CD4-positive, alpha-beta T cell (primary cell): ENCODE results near the gene MRGPRD. TPM values are rescaled to one million over a fixed set of nuclear protein-coding genes. Genes with fewer than 3 reads are reported as not detected.

Experiments used
- ATAC-seq: fragments of 200-7000 bp; cut with Tn5 transposase; one replicate; pipeline ENCODE4 v1.10.0; 2022; ENCODE audit warnings: mild to moderate bottlenecking; ENCODE audit not compliant: poor library complexity
- CTCF ChIA-PET: fragments of 350-600 bp; sonication (Branson Sonifier 250); formaldehyde crosslinking; loops from one replicate; lab custom pipeline; 2021; ENCODE audit warnings: antibody characterized with exemption, inconsistent platforms; lab: Charles Lee
- POLR2A ChIA-PET: fragments of 350-600 bp; sonication (Branson Sonifier 250); formaldehyde crosslinking; loops from one replicate; lab custom pipeline; 2021; ENCODE audit warnings: antibody characterized with exemption, inconsistent platforms; lab: Charles Lee
- DNase-seq, 14 experiments: peaks; one replicate each; pipeline ENCODE4 v3.0.0-alpha.2; 2013 to 2020; ENCODE audit warnings: mixed read lengths in 2 of 14
- H3K27ac ChIP-seq, 2 donors: one replicate each; pipeline versions ENCODE4 v1.5.1 to v1.7.0; 2013; ENCODE audit warnings: low read length in 2 of 2, low read depth in 1 of 2, mild to moderate bottlenecking in 1 of 2
- H3K27me3 ChIP-seq, 2 experiments: 1 replicate in 1 of 2; 2 replicates in 1 of 2; pipeline versions ENCODE4 v1.6.1 to v1.7.0; 2013; ENCODE audit warnings: low read length in 2 of 2, control low read depth in 1 of 2, mild to moderate bottlenecking in 1 of 2, moderate library complexity in 1 of 2; ENCODE audit not compliant: insufficient read depth in 2 of 2, control insufficient read depth in 1 of 2
- H3K36me3 ChIP-seq: one replicate; pipeline ENCODE4 v1.6.1; 2013; ENCODE audit warnings: low read length, control low read depth; ENCODE audit not compliant: insufficient read depth
- H3K4me1 ChIP-seq: one replicate; pipeline ENCODE4 v1.6.1; 2013; ENCODE audit warnings: low read length, control low read depth; ENCODE audit not compliant: insufficient read depth
- H3K4me3 ChIP-seq: one replicate; pipeline ENCODE4 v1.5.1; 2013; ENCODE audit warnings: mild to moderate bottlenecking, low read length, moderate library complexity
- H3K9me3 ChIP-seq, 2 experiments: 1 replicate in 1 of 2; 2 replicates in 1 of 2; pipeline versions ENCODE4 v1.6.1 to v1.7.0; 2013; ENCODE audit warnings: low read length in 2 of 2, mild to moderate bottlenecking in 2 of 2, control low read depth in 1 of 2, moderate library complexity in 1 of 2; ENCODE audit not compliant: control insufficient read depth in 1 of 2, insufficient read depth in 1 of 2
- H3K27ac Mint-ChIP-seq: one replicate; pipeline ENCODE4 v1.8.0; 2020; ENCODE audit warnings: mixed read lengths
- H3K27me3 Mint-ChIP-seq: one replicate; pipeline ENCODE4 v1.8.0; 2021; ENCODE audit warnings: mixed read lengths
- H3K36me3 Mint-ChIP-seq: one replicate; pipeline ENCODE4 v1.8.0; 2021; ENCODE audit warnings: low read depth, mixed read lengths
- H3K4me1 Mint-ChIP-seq: one replicate; pipeline ENCODE4 v1.8.0; 2021; ENCODE audit warnings: low read depth, mixed read lengths
- H3K4me3 Mint-ChIP-seq: one replicate; pipeline ENCODE4 v1.8.0; 2020; ENCODE audit warnings: mild to moderate bottlenecking, mixed read lengths
- H3K9me3 Mint-ChIP-seq: one replicate; pipeline ENCODE4 v1.8.0; 2020; ENCODE audit warnings: mixed read lengths
- CTCF ChIP-seq: fragments of 200-600 bp; IDR thresholded peaks from one replicate; pipeline ENCODE4 v1.8.0; 2022; ENCODE audit warnings: antibody characterized with exemption, mild to moderate bottlenecking
- intact Hi-C, 2 experiments: fragments of 100-400 bp; cut with DNase I in 1 of 2; cut with micrococcal nuclease in 1 of 2; formaldehyde crosslinking; loops; one replicate each; pipeline versions ENCODE4 v1.15.1 to v1.9.0; 2023 to 2025; cut with DNase I, micrococcal nuclease
- total RNA-seq, 174 experiments: library from RNA in 2 of 174; stranded (reverse) in 2 of 174; gene quantifications; one replicate each; pipeline ENCODE4 v1.2.3 and lab custom pipeline; 2021 to 2026

MRGPRD gene
- total RNA-seq, 2 experiments from 2014 or later, result not detected

DNA sequence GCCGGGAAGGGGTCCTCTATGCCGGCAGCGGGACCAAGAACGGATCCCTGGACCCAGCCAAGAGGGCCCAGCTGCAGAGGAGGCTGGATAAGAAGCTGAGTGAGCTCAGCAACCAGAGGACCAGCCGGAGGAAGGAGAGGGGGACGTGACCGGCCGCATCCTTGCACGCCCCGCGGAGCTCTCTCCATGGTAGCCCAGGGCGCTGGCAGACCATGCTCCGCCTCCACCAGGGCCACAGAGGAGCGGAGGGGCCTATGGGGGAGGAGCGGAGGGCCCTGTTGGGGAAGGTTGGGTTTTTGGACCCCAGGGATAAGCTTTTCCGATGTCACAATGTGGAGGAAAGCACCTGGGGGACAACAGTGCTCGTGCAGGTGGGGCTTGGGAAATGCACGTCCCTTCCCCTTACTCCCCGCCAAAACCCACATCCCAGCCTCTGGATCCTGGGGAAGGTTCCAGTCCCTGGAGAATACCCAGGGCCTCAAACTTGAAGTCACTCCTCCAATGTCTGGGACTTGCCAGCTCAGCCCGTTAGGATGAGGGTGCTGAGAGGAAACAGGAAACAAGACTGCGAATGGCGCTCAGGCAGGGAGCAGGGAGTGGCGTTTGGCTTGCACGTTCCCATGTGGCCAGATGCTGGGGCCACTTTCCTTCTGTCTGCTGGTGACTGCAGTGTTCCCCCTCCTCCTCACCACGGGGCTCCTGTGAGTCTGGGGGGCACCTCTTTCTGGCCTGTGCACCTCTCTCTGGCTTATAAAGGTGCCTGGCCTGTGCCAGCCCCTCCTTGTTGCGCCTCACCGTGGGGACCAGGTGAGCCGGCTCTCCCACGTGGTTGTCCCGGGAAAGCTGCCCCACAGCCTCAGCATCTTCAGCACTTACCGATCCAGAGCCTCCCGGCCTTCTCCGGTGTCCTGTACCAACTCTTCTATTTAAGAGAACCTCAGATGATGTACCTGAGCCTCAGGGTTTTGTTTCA, 40.9 kb downstream of the MRGPRD start:
- H3K9me3 Mint-ChIP-seq, result no peaks in the 10 kb centered on the region
- H3K27me3 ChIP-seq, result no peaks in the 10 kb centered on the region
- peaks cover 45% of the 10 kb centered on the region for H3K36me3 ChIP-seq
- no peaks in the 10 kb centered on the region for H3K4me1 ChIP-seq
- intact Hi-C loops, result no loop called here
- H3K4me3 Mint-ChIP-seq, result no peak overlapping the region
- no peak overlapping the region for H3K4me3 ChIP-seq
- H3K9me3 ChIP-seq, result no peaks in the 10 kb centered on the region
- no peak overlapping the region for H3K27ac ChIP-seq
- no peak overlapping the region for H3K27ac Mint-ChIP-seq
- DNase-seq, result no peak
- H3K4me1 Mint-ChIP-seq, result no peaks in the 10 kb centered on the region
- ChIA-PET POLR2A (no interaction called here), CTCF (no interaction called here)
- ATAC-seq, result no peak
- peaks cover 31% of the 10 kb centered on the region for H3K36me3 Mint-ChIP-seq
- no peaks in the 10 kb centered on the region for H3K27me3 Mint-ChIP-seq
- TF ChIP-seq CTCF, result no peak

DNA sequence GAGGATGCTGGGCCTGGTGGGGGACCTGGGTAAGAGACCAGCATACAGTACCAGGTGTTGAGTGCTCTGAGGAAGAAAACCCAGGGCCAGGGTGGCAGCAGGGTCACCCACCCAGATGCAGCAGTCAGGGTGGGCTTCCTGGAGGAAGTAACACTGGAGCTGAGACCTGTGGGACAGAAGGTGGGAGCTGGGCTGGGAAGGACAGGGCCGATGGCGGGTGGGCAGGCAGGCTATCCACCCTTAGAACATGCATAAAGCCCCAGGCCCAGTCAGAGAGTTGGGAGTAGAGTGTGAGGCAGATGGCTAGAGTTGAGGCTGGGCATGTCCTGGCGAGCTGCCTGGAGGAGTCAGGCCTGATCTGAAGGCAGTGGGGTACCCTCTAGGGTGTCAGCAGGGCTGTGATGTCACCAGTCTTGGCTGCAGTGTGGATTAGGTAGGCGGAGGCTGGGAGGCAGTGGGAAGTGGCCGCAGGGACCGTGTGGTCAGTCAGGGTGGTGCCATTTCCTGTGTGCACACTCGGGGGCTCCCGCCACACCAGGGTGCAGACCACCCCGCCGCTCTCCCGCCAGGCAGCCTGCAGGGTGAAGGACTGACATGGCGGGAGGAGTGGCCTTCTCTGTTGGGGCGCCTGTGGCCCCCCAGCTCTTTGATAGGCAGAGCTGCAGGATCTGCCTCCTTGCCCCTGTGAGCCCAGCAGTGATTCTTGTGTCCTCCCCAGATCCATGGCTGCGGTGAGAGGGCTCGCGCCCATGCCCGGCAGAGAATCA, 41.8 kb downstream of the MRGPRD start:
- H3K36me3 ChIP-seq, result peaks cover 53% of the 10 kb centered on the region
- ChIA-PET CTCF (no interaction called here), POLR2A (no interaction called here)
- Mint-ChIP-seq H3K36me3 (peaks cover 33% of the 10 kb centered on the region), H3K27ac (no peak overlapping the region), H3K4me3 (no peak overlapping the region), H3K4me1 (no peaks in the 10 kb centered on the region), H3K27me3 (no peaks in the 10 kb centered on the region), H3K9me3 (no peaks in the 10 kb centered on the region)
- ATAC-seq (no peak), DNase-seq (no peak)
- intact Hi-C loops, result no loop called here
- TF ChIP-seq CTCF, result no peak
- no peaks in the 10 kb centered on the region for H3K9me3 ChIP-seq
- no peaks in the 10 kb centered on the region for H3K4me1 ChIP-seq
- H3K4me3 ChIP-seq, result no peak overlapping the region
- no peak overlapping the region for H3K27ac ChIP-seq
- H3K27me3 ChIP-seq, result no peaks in the 10 kb centered on the region

DNA sequence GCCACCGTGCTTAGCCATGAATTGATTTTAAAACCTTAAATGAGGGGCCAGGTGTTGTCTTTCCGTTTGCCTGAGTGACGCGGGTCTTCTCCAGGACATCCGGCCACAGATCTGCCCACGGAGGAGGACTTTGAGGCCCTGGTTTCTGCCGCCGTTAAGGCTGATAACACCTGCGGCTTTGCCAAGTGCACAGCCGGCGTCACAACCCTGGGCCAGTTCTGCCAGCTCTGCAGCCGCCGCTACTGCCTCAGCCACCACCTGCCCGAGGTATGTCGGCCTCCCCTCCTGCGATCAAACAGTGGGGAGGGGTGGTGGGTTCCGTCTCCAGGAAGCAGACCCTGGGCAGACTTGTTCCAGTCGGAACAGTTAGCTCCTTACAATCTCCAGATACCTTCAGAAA, 42.7 kb downstream of the MRGPRD start:
- Histone ChIP-seq H3K27me3 (no peaks in the 10 kb centered on the region), H3K27ac (no peak overlapping the region), H3K36me3 (peaks cover 62% of the 10 kb centered on the region), H3K9me3 (no peaks in the 10 kb centered on the region), H3K4me3 (no peak overlapping the region), H3K4me1 (no peaks in the 10 kb centered on the region)
- H3K4me1 Mint-ChIP-seq, result no peaks in the 10 kb centered on the region
- ChIA-PET POLR2A (no interaction called here), CTCF (no interaction called here)
- ATAC-seq (no peak), DNase-seq (no peak)
- peaks cover 33% of the 10 kb centered on the region for H3K36me3 Mint-ChIP-seq
- no peak for TF ChIP-seq CTCF
- no peaks in the 10 kb centered on the region for H3K27me3 Mint-ChIP-seq
- H3K27ac Mint-ChIP-seq, result no peak overlapping the region
- no peaks in the 10 kb centered on the region for H3K9me3 Mint-ChIP-seq
- intact Hi-C loops, result no loop called here
- H3K4me3 Mint-ChIP-seq, result no peak overlapping the region
